ENCODE results near the gene CLDN5.

DNA sequence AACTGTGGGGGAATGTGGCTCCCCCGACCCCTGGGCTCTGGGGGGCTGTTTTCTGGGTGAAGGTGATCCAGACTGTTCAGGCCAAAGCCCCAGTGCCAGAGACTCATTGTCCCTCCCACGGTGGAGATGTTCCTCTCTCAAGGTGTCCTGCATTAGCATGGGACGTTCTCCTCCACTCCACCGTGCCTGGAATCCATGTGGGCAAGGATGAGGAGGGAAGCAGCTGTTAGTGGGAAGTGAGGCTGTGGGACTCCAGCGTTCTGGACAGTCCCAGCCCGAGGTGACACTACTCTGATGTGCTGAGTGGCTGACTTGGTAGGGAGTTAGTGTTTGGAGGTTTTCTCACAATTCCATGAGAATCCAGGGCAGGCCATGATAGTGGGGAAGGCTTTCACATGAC, 31.4 kb upstream of the CLDN5 start:
- TF ChIP-seq, protein P1, sequence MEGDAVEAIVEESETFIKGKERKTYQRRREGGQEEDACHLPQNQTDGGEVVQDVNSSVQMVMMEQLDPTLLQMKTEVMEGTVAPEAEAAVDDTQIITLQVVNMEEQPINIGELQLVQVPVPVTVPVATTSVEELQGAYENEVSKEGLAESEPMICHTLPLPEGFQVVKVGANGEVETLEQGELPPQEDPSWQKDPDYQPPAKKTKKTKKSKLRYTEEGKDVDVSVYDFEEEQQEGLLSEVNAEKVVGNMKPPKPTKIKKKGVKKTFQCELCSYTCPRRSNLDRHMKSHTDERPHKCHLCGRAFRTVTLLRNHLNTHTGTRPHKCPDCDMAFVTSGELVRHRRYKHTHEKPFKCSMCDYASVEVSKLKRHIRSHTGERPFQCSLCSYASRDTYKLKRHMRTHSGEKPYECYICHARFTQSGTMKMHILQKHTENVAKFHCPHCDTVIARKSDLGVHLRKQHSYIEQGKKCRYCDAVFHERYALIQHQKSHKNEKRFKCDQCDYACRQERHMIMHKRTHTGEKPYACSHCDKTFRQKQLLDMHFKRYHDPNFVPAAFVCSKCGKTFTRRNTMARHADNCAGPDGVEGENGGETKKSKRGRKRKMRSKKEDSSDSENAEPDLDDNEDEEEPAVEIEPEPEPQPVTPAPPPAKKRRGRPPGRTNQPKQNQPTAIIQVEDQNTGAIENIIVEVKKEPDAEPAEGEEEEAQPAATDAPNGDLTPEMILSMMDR (conservative IDR thresholded peaks at IDR 0.05; ENCODE audit: low read length) = no peak
- TF ChIP-seq EZH2phosphoT487 (IDR thresholded peaks at IDR 0.05; ENCODE audit: borderline replicate concordance, low read depth, low read length) = no peak

All from OCI-LY7 (cell line).